AG09319 (cell line): ENCODE measurements around the gene SLC35F5.

Experiments used
- DNase-seq: peaks from one replicate; pipeline ENCODE4 v3.0.0-alpha.2; 2010; ENCODE audit warnings: low read depth; ENCODE audit errors: extremely low read depth
- TF ChIP-seq, protein P1 (sequence below): IDR thresholded peaks from 2 replicates; pipeline ENCODE4 v1.5.1; 2011; ENCODE audit warnings: low read depth, mild to moderate bottlenecking, inconsistent platforms, low read length, moderate library complexity

The SLC35F5 gene

GRCh38 chr2:113723411-113723810, 33.0 kb downstream of the SLC35F5 start:
- DNase-seq: no peak
- TF ChIP-seq, protein P1, sequence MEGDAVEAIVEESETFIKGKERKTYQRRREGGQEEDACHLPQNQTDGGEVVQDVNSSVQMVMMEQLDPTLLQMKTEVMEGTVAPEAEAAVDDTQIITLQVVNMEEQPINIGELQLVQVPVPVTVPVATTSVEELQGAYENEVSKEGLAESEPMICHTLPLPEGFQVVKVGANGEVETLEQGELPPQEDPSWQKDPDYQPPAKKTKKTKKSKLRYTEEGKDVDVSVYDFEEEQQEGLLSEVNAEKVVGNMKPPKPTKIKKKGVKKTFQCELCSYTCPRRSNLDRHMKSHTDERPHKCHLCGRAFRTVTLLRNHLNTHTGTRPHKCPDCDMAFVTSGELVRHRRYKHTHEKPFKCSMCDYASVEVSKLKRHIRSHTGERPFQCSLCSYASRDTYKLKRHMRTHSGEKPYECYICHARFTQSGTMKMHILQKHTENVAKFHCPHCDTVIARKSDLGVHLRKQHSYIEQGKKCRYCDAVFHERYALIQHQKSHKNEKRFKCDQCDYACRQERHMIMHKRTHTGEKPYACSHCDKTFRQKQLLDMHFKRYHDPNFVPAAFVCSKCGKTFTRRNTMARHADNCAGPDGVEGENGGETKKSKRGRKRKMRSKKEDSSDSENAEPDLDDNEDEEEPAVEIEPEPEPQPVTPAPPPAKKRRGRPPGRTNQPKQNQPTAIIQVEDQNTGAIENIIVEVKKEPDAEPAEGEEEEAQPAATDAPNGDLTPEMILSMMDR: no peak

DNA sequence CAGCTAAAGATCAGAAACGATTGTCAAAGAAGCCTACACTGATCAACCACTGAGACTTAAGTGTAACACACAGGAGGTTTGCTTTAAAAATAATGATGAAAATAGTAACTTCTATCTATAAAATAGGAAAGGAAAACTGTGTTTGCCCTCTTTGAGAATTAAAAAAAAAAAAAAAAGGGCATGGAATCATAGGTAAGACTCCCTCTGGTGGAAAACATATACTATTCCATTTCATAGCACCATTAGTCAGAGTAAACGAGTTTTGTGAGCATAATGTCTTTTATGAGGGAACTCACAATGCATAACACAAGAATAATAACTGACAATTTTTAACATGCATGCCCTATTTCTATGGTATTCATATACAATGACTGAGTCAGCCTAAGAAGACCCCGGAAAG, 36.3 kb downstream of the SLC35F5 start:
- no peak for DNase-seq
- TF ChIP-seq, protein P1: peak; percentile 37

- DNase-seq: no peak
- TF ChIP-seq, protein P1: no peak
Observed at GRCh38 chr2:113716291-113716690, 40.2 kb downstream of the SLC35F5 start.

GRCh38 chr2:113712941-113713340, 43.5 kb downstream of the SLC35F5 start:
- DNase-seq: no peak
- TF ChIP-seq, protein P1: no peak

DNA sequence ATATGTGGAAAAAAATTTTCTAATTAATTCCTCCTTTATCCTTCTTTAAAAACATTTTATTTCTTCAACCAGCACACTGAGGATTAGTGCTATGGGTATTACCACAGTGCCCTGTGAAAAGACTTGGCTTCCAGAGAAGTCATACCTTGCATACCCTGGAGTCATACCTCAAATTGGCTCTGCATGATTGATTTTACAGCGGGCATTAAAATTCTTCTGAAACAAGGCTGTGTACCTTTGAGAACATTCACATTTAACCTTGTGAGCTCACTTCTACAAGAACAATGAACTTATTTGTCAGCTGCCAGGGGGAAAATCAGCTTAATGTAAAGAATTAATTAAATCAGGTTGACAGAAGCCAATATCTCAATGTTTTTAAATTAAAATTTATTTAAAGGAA, 44.6 kb downstream of the SLC35F5 start:
- DNase-seq: no peak
- TF ChIP-seq, protein P1: no peak

GRCh38 chr2:113709022-113709421, 47.4 kb downstream of the SLC35F5 start:
- DNase-seq: no peak

DNA sequence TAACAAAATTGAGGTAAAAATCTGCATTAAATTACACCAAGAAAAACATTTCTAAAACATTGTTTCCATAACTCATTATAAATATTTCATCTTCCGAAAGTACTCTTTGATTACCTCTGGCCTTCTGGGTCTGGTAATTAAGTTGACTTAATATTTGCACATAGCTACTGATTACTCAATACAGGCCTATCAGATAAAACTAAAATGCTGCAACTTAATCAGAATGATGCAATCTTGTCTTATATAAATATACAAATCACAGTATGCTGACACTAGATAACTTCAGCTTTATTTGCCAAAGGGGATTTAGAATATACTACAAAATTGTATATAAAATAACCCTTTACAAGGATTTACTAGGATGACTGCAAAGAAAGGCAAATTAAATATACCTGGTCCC, 49.3 kb downstream of the SLC35F5 start:
- TF ChIP-seq, protein P1: no peak
- DNase-seq: peak; percentile 23

More at GRCh38 chr2:113709022-113709421, 47.4 kb downstream of the SLC35F5 start:
- TF ChIP-seq, protein P1: no peak
